Stimulated activated memory B cell treated with anti-CD40 and anti-IgM and Interleukin-4, amounts not matched to agents 10 μg/mL and 1 μg/mL and 100 μg/mL, for 72 hours (primary cell): ENCODE measurements around the gene HEY2.
"Not testable (repeated sequence)": the region's sequence is repeated elsewhere in the genome, so short reads cannot be mapped to it uniquely, and the experiment has no call there.

Experiments used
- ATAC-seq: fragments of 150-1000 bp; cut with Tn5 transposase; 2 replicates; pipeline ENCODE4 v1.10.0; 2021
- H3K27ac Mint-ChIP-seq: one replicate; pipeline ENCODE4 v1.8.0; 2022; ENCODE audit warnings: mild to moderate bottlenecking, mixed read lengths
- H3K27me3 Mint-ChIP-seq: one replicate; pipeline ENCODE4 v1.8.0; 2022; ENCODE audit warnings: mixed read lengths
- H3K36me3 Mint-ChIP-seq: one replicate; pipeline ENCODE4 v1.8.0; 2022; ENCODE audit warnings: mixed read lengths
- H3K4me1 Mint-ChIP-seq: one replicate; pipeline ENCODE4 v1.8.0; 2022; ENCODE audit warnings: mixed read lengths
- H3K4me3 Mint-ChIP-seq: one replicate; pipeline ENCODE4 v1.8.0; 2022; ENCODE audit warnings: mild to moderate bottlenecking, moderate library complexity, mixed read lengths
- H3K9me3 Mint-ChIP-seq: one replicate; pipeline ENCODE4 v1.8.0; 2022; ENCODE audit warnings: mixed read lengths

HEY2 gene

DNA sequence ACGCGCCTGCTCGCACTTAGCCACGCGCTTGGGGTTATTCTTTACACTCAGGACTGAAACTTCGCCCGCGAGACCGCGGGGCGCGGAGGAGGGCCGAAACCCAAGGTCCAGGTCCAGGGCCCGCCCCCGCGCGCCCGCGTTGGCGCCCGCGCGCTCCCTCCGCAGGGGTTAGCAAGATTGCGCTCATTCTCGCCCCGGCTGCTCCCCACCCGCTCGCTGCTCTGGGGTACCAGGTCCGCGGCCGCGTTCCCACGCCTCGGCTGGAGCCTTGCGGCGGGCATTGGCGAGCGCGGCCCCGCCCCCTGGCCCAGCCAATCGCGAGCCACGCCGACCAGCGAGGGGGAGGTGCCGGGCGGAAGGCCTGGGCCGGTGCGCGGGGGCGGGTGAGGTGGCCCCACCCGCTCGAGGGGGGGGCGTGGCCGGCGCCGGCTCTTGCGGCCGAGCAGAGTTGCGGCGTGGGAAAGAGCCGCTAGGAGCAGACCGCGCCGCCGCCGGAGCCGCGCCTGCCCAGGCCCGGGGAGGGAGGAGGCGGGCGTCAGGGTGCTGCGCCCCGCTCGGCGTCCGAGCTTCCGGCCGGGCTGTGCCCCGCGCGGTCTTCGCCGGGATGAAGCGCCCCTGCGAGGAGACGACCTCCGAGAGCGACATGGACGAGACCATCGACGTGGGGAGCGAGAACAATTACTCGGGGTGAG, at the start of gene HEY2:
HEY2 (plus strand) TSS at position 460 of the 692 bp plus-strand sequence; CDS start at position 605, 145 bp downstream.
- Mint-ChIP-seq H3K27ac (peak within 1 kb of the TSS; percentile 45), H3K4me1 (peaks cover 43% of the 10 kb centered on the region), H3K9me3 (no peaks in the 10 kb centered on the region), H3K4me3 (peak within 1 kb of the TSS; percentile 82), H3K36me3 (no peaks in the 10 kb centered on the region), H3K27me3 (peaks cover 68% of the 10 kb centered on the region)
- ATAC-seq = peak; percentile 96

DNA sequence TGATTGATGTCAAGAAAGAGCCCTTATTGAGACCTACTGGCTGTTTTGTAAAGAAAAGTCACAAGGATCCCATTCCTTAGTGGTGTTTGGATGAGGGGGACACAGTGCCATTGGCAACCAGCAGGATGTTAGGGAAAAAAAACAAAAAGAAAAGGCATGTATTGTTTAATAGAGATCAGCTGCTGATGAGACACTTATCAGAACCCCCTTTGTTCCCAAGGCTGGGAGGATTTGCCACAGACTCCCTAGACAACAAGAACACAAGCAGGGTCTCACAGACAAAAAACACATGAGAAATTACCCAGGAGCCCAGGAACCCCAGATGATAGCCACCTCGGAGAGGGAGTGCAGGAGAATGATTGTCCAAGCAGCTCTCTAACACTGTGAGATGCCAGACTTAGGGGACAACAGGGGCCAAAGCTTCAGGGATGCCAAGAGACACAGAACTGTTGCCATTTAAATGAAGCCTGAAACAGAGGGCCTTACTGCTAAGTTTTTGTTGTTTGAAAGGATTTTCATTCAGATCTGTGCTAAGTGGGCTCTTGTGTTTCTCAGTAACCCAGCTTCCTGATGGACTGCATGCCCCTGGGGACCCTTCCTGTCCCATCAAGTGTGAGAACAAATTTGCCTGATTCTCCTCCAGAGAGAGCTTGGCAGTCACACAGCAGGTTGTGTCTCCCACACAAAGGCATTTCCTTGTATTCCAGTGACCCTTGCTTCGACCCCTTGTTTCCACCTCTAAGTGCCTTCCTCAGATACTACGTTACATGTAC, 48.7 kb upstream of the HEY2 start:
- Mint-ChIP-seq H3K36me3 (no peaks in the 10 kb centered on the region), H3K9me3 (no peaks in the 10 kb centered on the region), H3K4me1 (no peaks in the 10 kb centered on the region), H3K27me3 (peaks cover 26% of the 10 kb centered on the region), H3K27ac (no peak overlapping the region), H3K4me3 (no peak overlapping the region)
- ATAC-seq = no peak

DNA sequence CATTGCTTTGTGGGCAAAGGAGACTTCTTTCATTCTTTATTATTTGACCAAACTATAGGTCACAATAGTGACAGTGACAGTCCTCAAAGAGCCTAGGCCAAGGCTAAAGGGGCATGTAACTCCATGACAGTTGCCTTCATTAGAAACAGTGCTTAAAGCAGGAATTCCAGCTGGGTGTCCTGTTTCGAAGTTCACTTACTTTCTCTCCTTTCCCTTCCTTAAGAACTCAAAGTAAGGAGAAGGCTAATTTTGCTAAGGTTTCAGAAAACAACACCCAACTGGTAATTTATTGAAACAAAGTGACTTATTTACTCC, 48.1 kb upstream of the HEY2 start:
- H3K9me3 Mint-ChIP-seq = no peaks in the 10 kb centered on the region
- ATAC-seq = no peak
- no peak overlapping the region for H3K27ac Mint-ChIP-seq
- no peaks in the 10 kb centered on the region for H3K4me1 Mint-ChIP-seq
- H3K36me3 Mint-ChIP-seq = no peaks in the 10 kb centered on the region
- H3K4me3 Mint-ChIP-seq = no peak overlapping the region
- H3K27me3 Mint-ChIP-seq = peaks cover 31% of the 10 kb centered on the region

DNA sequence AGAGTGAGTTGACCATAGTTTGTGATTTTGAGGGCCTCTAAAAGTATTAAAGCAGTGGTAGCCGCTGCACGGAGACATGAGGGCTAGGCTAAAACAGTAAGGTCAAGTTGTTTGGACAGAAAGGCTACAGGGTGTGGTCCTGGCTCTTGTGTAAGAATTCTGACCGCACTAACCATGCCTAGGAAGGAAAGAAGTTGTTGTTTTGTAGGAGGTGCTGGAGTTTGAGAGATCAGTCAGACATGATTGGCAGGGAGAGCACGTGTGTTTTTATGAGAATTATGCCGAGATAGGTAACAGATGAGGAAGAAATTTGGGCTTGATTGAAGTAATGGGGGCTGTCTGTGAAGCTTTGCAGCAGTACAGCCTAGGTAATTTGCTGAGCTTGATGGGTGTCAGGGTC, 45.5 kb upstream of the HEY2 start:
- ATAC-seq = not testable (repeated sequence)

DNA sequence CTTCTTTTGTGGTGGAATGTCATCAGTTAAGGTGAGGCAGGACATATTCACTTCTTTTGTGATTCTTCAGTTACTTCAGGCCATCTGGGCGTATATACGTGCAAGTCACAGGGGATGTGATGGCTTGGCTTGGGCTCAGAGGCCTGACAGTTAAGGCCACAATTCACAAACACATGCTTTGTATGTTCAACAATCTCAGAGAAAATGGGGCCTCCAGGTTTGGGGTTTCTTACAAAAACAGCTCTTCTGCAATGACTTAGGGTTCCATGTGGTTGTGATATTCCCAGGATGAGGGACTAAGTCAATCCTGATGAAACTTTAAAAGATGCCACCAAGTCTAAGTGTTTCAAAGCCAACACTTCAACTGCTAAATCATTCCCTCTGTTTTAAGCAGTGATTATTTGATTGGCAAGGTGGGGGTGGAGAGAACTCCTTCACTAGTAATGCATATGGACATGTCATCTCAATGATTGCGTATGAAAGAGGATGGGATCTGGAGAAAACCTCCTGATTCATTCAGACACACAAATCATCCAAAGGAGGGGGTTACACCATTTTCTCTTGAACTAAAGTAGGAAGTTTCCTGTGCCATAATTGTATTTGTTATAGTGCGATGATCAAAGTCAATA, 41.7 kb upstream of the HEY2 start:
- H3K36me3 Mint-ChIP-seq = peaks cover 10% of the 10 kb centered on the region
- no peak overlapping the region for H3K27ac Mint-ChIP-seq
- no peak overlapping the region for H3K4me3 Mint-ChIP-seq
- peaks cover 7% of the 10 kb centered on the region for H3K9me3 Mint-ChIP-seq
- peaks cover 21% of the 10 kb centered on the region for H3K27me3 Mint-ChIP-seq
- H3K4me1 Mint-ChIP-seq = no peaks in the 10 kb centered on the region
- no peak for ATAC-seq

More for the DNA sequence above, 45.5 kb upstream of the HEY2 start:
- not testable (repeated sequence) for H3K4me3 Mint-ChIP-seq, H3K4me1 Mint-ChIP-seq, H3K27ac Mint-ChIP-seq, H3K36me3 Mint-ChIP-seq, H3K9me3 Mint-ChIP-seq
- H3K27me3 Mint-ChIP-seq = peaks cover 27% of the 10 kb centered on the region

DNA sequence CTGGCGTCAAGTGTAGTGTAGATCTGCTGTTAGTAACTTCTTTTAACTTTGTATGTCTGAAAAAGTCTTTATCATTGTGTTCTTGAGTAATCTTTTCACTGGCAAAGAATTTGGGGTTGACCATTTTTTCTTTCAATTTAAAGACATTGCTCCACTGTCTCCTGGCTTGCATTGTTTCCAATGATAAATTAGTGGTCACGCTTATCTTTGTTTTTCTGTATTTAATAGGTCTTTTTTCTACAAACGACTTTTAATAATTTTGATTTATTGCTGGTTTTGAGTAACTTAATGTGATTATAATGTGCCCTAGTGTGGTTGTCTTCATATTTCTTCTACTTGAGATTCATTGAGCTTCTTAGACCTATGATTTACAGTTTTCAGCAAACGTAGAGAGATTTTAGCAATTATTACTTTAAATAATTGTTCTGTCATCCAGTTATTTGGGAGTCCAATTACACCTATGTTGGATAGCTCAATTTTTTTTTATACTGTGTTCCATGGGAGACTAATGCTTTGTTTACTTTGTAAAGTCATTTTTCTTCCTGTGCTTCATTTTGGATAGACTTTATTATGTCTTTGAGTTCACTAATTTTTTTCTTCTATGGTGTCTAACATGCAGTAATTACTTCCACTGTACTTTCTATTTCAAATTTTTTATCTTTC, 38.3 kb upstream of the HEY2 start:
- peaks cover 10% of the 10 kb centered on the region for H3K36me3 Mint-ChIP-seq
- H3K27me3 Mint-ChIP-seq = peaks cover 8% of the 10 kb centered on the region
- H3K4me1 Mint-ChIP-seq = peaks cover 11% of the 10 kb centered on the region
- H3K4me3 Mint-ChIP-seq = no peak overlapping the region
- ATAC-seq = no peak
- H3K9me3 Mint-ChIP-seq = peaks cover 10% of the 10 kb centered on the region
- H3K27ac Mint-ChIP-seq = no peak overlapping the region

DNA sequence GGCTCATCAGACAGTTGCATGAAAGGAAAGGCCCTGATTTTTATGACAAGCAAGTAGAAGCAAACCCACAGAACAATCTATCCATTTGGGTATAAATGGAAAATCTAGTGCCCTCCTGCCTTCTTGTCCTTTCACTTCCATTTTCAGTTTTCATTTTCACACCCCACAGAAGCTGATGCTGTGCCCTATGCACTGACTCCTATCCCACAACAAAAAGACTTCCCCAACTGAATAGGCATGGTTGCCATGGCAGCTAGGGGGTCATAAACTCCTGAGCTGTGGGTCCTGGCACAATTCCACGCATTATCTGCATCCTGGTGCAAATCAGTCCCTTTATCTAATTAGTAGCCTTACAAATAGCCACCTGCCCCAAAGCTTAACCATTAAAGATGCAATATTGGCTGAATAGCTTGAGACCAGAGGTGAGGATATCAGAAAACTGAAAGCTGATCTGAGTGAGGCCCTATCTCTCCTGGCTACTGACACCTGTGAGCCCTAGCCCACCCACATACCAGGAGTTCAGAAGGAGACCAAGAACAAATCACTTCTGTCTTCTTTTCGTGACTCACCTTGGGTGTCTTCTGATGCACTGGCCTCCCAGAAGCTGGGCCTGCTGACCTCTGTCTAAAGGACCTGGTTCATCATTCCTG, 34.9 kb upstream of the HEY2 start:
- Mint-ChIP-seq H3K4me1 (peaks cover 11% of the 10 kb centered on the region), H3K36me3 (peaks cover 10% of the 10 kb centered on the region), H3K9me3 (peaks cover 10% of the 10 kb centered on the region), H3K27me3 (no peaks in the 10 kb centered on the region), H3K4me3 (no peak overlapping the region), H3K27ac (no peak overlapping the region)
- ATAC-seq = peak; percentile 64

DNA sequence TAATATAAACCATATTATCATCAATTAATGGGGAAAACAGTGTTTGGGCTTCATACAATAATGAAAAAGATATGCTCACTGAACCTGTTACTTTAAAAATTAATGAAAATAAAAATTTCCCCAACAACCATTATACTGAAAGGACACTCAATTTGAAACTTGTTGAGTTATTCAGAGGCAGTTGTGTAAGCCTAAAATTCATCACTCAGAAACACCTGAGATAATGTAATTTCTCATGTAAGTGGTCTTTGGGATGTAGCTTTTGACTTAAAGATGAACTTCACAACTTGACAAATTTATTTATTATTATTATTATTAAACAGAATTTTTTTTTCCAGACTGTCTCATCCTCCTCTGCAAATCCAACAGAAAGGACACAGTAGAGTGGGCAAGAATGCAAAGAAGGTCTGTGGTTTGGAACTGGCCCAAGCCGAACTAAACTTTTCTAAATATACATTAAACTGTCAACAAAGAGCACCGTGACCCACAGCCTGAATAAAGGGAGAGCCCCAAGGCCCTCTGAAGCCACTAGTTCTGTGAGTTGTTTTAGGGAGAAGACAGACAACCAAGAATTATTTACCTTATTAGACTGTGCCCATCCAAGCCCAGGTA, 32.2 kb upstream of the HEY2 start:
- Mint-ChIP-seq H3K9me3 (peaks cover 6% of the 10 kb centered on the region), H3K27ac (no peak overlapping the region), H3K36me3 (peaks cover 2% of the 10 kb centered on the region), H3K4me3 (no peak overlapping the region), H3K4me1 (peaks cover 11% of the 10 kb centered on the region), H3K27me3 (peaks cover 14% of the 10 kb centered on the region)
- peak; percentile 70 for ATAC-seq

DNA sequence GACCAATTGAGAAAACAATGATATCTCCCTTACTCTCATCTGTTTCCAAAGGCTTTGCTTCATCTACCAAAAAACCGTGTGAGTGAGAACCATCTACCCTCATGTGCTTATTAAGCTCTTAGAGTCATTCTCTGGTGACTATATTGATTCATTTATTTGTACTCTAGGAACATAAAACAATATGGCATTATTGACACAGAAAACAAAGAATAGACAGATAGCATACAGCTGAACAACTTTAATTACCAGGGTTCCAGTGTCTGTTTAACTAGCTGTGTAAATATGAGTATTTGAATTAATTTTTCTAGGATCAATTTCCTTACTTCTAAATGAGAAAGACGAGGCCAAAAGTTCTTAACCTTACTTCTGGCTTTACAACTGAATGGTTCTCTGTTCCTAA, 31.3 kb upstream of the HEY2 start:
- Mint-ChIP-seq H3K9me3 (peaks cover 5% of the 10 kb centered on the region), H3K4me3 (no peak overlapping the region), H3K27ac (no peak overlapping the region), H3K4me1 (peaks cover 11% of the 10 kb centered on the region), H3K27me3 (peaks cover 22% of the 10 kb centered on the region), H3K36me3 (no peaks in the 10 kb centered on the region)
- ATAC-seq = no peak

DNA sequence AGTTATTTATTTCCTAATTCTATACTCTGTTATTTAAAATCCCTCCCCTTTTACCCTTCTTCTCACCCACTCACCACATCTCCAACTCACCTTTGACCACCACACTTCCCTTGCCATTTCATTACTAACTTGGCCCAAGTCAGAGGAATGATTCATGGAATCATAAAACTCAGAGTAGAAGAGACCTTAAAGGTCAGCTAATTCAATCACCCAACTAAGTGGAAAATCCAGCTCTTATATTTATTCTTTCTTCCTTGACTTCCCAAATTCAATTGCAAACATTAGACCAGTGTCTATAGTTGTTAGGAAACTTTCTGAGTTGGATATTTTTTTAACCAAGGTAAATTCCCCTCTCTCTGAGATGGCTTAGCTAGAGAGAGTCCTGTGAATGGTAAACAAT, 26.5 kb upstream of the HEY2 start:
- Mint-ChIP-seq H3K4me3 (no peak overlapping the region), H3K9me3 (peaks cover 2% of the 10 kb centered on the region), H3K27ac (no peak overlapping the region), H3K27me3 (peaks cover 52% of the 10 kb centered on the region), H3K36me3 (no peaks in the 10 kb centered on the region), H3K4me1 (no peaks in the 10 kb centered on the region)
- no peak for ATAC-seq

DNA sequence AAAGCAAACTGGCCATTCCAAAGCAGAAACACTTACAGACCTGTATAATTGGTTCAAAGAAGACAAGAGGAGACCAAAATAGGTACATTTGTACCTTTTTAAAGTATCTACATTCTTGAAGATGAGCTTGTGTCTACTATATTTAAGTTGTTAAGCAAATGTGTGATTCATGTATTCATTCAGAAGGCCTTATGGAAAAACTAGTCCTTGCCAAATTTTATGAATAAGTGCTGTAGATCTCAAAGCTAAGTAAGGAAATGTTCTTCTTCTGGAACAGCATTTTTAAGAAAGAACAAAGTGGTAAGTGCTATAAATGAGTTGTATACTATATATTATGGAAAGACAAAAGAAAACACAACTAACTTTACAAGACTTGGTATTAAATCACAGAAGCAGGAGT, 22.2 kb upstream of the HEY2 start:
- H3K27ac Mint-ChIP-seq = no peak overlapping the region
- ATAC-seq = no peak
- no peaks in the 10 kb centered on the region for H3K36me3 Mint-ChIP-seq
- no peak overlapping the region for H3K4me3 Mint-ChIP-seq
- H3K9me3 Mint-ChIP-seq = no peaks in the 10 kb centered on the region
- H3K27me3 Mint-ChIP-seq = peaks cover 54% of the 10 kb centered on the region
- H3K4me1 Mint-ChIP-seq = no peaks in the 10 kb centered on the region

DNA sequence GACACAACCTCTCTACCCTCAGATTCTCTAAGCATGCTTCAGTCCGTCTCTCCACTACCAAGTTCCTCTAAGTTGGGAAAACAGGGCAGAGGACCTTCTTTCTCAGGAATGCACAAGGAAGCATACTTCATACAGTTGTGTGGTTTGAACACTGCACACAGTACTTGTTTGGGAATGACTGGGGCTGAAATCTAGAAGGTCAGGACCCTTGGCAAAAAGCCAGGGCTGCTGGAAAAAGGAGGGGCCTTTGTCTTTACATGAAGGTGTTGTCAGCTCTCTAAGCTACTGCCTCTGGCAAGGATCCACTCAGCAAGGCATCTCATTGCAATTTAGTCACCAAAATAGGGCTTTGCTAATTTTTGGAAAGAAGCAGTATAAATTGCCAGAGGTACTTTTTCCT, 20.7 kb upstream of the HEY2 start:
- Mint-ChIP-seq H3K27me3 (peaks cover 58% of the 10 kb centered on the region), H3K27ac (no peak overlapping the region), H3K36me3 (no peaks in the 10 kb centered on the region), H3K4me3 (no peak overlapping the region), H3K4me1 (no peaks in the 10 kb centered on the region), H3K9me3 (no peaks in the 10 kb centered on the region)
- no peak for ATAC-seq

DNA sequence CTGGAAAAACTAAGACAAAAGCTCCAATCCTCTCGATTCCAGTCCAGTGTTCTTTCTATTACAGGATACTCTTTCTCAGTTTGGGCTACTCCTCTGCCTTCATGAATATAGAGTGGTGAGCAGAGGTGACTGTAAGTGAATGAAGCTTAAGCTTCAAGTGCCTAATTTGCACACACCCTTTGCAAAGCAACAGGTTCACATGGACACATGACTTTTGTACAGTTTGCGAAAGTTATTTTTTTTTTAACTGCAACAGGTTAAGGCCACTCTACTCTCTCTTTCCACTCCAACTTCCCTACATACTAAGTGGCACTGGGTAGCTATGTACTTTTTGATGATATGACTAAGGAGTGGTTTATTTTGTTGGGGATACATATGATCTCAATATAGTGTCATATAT, 19.4 kb upstream of the HEY2 start:
- H3K4me1 Mint-ChIP-seq = no peaks in the 10 kb centered on the region
- no peak overlapping the region for H3K27ac Mint-ChIP-seq
- no peak for ATAC-seq
- H3K27me3 Mint-ChIP-seq = peaks cover 56% of the 10 kb centered on the region
- H3K4me3 Mint-ChIP-seq = no peak overlapping the region
- H3K36me3 Mint-ChIP-seq = no peaks in the 10 kb centered on the region
- no peaks in the 10 kb centered on the region for H3K9me3 Mint-ChIP-seq

DNA sequence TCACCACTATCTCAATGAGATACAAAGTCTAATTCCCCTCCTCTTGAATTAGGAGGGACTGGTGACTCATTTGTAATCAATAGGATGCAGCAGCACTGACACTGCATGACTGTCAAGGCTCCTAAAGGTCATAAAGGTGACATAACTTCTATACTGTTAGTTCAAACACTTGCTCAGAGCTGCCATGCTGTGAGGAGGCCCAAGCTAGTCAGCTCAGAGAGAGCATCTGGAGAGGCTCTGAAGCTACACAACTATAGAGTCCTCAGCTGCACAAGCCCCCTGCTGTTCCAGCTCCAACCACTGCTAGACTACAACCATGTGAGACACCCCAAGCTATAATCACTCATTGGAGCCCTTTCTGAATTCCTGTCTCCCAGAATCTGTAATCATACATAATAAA, 17.0 kb upstream of the HEY2 start:
- H3K4me3 Mint-ChIP-seq = no peak overlapping the region
- H3K9me3 Mint-ChIP-seq = no peaks in the 10 kb centered on the region
- H3K4me1 Mint-ChIP-seq = no peaks in the 10 kb centered on the region
- H3K36me3 Mint-ChIP-seq = no peaks in the 10 kb centered on the region
- H3K27me3 Mint-ChIP-seq = peaks cover 48% of the 10 kb centered on the region
- no peak overlapping the region for H3K27ac Mint-ChIP-seq
- no peak for ATAC-seq
